Hypothalamus (tissue), 51 donors: Measurements from ENCODE around the gene GBGT1.
"Not testable (repeated sequence)": the region's sequence is repeated elsewhere in the genome, so short reads cannot be mapped to it uniquely, and the experiment has no call there.

Source experiments
- DNase-seq, 51 donors: peaks; one replicate each; lab custom pipeline; 2025; lab: John Stamatoyannopoulos, UW

The GBGT1 gene

GRCh38 chr9:133199648-133200321, 36.1 kb upstream of the GBGT1 start:
- peak in 3 of 51 donors; percentile 4 to 37 (median 23) for DNase-seq

- no peak for DNase-seq
Measured at GRCh38 chr9:133195029-133195428, 31.3 kb upstream of the GBGT1 start.

DNA sequence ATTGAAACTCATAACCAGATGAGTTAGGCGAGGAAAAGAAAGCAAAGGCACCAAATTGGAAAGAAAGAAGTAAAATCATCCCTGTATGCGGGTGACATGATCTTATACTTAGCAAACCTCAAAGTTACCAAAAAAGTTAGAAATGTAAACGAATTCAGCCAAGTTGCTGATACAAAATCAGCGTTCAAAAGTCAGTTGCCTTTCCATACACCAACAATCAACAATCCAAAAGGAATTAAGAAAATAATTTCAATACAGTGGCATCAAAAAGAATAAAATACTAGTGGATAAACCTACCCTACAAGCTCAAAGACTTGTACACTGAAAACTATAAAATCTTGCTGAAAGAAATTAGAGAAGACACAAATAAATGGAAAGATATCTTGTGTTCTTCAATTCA, 30.9 kb upstream of the GBGT1 start:
- DNase-seq: no peak

GRCh38 chr9:133191989-133192388, 28.3 kb upstream of the GBGT1 start:
- DNase-seq: no peak

- no peak for DNase-seq
Measured at GRCh38 chr9:133189826-133190225, 26.1 kb upstream of the GBGT1 start.

- no peak for DNase-seq
Measured at GRCh38 chr9:133188843-133189180, 25.1 kb upstream of the GBGT1 start.

DNA sequence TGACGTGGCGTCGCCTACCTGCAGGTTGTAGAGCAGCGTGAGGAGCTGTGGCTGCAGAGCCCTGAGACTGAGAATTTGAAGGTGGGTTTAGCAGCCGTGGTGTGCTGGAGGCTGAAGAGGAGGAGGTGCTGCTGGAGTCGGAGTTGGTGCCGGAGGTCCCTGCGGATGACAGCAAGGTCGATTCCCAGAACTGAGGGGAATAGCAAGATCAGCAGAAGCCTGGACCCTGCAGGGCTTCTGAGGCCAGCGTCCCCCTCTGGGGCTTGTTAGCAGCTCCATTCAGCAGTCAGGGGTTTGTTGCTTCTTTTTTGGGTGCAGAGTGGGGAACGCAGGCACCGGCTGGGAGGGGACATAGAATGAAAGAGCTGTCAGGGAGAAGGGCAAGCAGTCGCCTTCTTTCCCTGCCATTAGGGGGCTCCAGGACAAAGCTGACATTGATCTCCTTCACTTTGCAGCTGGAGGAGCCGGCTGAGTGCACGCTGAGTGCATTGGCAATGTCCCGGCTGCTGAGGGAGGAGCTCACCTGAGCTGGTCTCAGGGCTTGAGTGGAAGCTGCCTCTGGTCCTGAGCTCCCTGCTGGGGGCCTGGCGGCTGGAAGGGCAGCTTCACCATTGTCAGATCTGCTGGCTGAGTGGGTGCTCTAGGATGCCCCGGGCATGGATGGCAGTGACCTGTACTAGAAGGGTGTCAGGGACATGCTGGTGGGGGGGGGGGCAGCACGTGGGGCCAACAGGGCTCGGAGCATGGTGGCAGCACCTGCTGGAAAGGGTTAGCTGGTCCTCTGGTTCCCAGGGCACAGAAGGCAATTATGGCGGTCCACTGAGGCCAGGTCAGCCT, 24.5 kb upstream of the GBGT1 start:
- peak in 5 of 51 donors; percentile 5 to 17 (median 13) for DNase-seq

DNA sequence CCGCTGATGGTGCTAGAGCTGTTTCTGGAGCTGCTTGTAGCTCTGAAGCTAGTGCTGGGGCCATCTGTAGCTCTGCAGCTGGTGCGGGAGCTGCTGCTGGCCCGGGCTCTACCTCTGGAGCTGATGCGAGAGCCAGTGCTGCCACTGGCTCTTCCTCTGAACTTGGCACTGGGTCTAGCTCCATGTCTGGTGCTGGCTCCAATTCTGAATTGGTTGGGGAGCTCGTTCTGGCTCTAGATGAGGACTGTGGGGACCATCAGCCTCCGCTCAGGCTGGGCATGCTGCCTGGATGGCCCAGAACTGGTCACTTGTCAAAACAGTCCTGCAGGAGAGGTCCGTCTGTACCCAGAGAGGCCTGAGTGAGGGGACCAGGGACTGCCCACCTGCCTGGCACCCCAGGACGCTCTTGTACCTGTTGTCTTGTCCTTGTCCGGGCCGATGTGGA, 23.9 kb upstream of the GBGT1 start:
- DNase-seq: no peak

- no peak for DNase-seq
Measured at GRCh38 chr9:133186736-133187135, 23.0 kb upstream of the GBGT1 start.

DNA sequence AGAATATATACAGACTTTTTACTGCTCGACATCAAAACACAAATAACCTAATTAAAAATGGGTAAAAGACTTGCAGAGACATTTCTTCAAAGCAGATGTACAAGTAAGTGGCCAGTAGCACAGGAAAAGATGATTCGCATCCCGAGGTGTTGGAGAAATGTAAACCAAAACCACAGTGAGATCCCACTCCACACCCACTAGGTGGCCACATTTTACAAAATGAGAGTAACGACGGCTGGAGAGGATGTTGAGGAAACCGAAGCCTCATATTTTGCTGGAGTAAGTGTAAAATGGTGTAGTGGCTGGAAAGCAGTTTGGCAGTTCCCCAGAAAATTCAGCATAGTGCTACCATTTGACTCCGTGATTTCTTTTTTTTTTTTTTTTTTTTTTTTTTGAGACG, 21.3 kb upstream of the GBGT1 start:
- DNase-seq: peak in 13 of 51 donors; percentile 12 to 54 (median 28)

DNA sequence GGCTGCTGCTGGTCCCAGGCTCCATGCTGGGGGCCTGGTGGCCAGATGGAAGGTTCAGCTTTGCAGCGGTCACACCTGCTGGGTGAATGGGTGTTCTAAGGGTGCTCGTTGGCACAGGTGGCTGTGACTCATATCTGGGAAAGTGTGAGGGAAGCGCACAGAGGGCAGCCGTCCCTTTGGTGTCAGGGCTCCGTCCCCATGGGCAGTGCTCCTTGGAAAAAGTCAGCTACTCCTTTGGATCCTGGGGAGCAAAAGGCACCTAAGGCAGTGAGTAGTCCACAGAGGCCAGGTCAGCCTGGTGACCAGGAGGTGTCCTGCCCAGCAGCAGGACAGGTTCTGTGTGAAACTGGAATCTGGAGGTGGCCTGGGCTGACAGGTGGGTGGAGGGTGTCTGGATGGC, 18.4 kb upstream of the GBGT1 start:
- DNase-seq: no peak

DNA sequence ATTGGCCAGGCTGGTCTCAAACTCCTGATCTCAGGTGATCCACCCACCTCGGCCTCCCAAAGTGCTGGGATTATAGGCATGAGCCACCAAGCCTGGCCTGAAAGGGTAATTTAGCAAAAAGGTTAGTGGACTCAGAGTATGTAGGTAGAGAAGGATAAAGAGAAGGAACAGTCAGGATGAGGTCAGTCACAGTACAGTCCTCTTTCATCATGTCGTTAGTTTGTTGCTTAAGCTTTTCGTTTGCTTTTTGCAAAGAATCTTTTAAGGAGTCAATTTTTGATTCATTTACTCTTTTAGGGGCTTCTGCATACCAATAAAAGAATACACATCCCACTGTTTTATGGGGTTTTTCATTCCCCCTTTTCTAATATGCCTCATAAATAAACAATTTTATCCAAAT, 17.8 kb upstream of the GBGT1 start:
- no peak for DNase-seq

GRCh38 chr9:133180953-133181352, 17.2 kb upstream of the GBGT1 start:
- DNase-seq: no peak

GRCh38 chr9:133173056-133173455, 9.3 kb upstream of the GBGT1 start:
- DNase-seq: no peak

- DNase-seq: no peak
Measured at GRCh38 chr9:133171161-133171961, 7.6 kb upstream of the GBGT1 start.

- DNase-seq: no peak
Measured at GRCh38 chr9:133170716-133171115, 7.0 kb upstream of the GBGT1 start.

DNA sequence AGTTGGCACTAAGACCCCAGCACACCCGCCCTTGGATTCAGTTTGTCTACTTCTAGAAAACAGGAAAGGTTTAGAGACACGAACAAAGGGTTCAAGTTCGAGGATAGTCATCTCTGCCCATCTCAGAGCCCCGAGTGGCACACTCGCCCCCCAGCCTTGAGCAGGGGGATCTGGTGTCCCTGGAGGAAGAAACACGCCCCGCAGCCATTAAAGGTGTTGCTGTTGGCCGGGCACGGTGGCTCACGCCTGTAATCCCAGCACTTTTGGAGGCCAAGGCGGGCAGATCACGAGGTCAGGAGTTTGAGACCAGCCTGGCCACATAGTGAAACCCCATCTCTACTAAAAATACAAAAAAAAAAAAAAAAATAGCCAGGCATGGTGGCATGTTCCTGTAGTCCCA, 6.0 kb upstream of the GBGT1 start:
- DNase-seq: not testable (repeated sequence)

DNA sequence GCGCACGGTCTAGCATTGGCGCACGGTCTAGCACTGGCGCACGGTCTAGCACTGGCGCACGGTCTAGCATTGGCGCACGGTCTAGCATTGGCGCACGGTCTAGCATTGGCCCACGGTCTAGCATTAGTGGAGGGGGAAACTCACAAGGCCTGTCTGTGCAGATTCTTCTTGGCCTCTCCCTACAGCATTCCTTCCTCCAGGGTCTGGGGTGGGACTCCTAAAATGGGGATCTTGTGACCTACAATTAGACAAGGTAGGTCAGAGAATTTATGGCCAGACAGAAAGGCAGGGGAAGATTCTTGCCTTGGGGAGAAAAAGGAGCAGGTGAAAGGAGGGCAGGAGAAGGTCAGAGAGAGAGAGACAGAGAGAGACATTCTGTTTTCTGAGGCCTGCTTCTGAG, 5.4 kb upstream of the GBGT1 start:
- DNase-seq: no peak

DNA sequence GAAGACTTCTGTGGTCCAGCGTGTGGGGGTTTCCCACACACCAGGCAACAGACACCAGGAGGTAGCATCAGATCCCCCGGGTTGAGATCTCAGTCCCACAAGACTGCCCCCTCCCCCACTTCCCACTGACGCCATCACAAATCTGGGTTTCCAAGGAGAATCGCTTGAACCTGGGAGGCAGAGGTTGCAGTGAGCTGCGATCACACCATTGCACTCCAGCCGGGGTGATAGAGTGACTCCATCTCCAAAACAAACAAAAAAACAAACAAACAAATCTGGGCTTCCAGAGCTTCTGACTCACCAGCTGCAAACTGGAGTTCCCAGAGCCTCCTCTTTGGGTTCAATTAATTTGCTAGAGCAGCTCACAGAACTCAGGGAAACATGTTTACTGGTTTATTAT, 4.7 kb upstream of the GBGT1 start:
- DNase-seq: no peak

- no peak for DNase-seq
Measured at GRCh38 chr9:133167769-133168168, 4.1 kb upstream of the GBGT1 start.

DNA sequence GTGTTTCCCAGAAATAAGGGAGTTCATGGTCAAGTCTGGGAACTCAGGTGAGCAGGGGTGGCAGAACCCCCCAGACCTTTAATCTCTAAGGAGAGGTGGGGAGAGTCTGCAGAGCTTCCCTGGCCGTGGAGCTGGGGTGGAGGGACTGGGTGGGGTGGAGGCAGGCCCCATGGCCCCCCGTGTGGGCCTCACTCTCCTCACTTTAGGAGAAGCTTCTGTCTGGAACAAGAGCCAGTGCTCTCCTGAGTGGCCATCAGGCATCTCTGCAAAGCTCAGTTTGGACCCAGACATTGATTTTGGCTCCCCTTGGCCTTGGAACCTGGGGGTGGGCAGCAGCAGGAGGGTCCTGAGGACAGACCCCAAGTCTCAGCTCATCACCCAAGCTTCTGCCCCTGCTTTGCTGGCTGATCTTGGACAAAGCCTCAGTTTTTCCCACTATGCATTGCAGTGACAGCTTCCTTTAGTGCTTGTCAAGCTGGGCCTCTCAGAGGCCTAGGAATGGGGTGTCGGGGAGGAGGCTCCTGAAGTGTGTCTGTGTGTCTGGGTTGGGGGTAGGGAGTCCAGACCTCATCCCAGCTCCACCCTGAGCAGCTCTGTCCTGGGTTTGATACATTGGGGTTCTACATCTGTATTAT, 3.5 kb upstream of the GBGT1 start:
- DNase-seq: no peak
